PC-3 (cell line): Measurements from ENCODE around the gene KPNA4.

Experiments
- CTCF ChIP-seq: fragments of 300-600 bp; sonication (generic); conservative IDR thresholded peaks from 2 replicates; pipeline ENCODE4 v1.5.1; 2017; ENCODE audit warnings: antibody characterized with exemption, low read depth, mild to moderate bottlenecking, low read length
- EZH2 ChIP-seq: fragments of 300-600 bp; sonication (generic); IDR thresholded peaks from one replicate; pipeline ENCODE4 v1.6.1; 2017; ENCODE audit warnings: antibody characterized with exemption, mild to moderate bottlenecking, low read length; ENCODE audit not compliant: unreplicated experiment
- EZH2phosphoT487 ChIP-seq: fragments of 300-600 bp; sonication (generic); IDR thresholded peaks from 2 replicates; pipeline ENCODE4 v1.6.1; 2018; ENCODE audit warnings: mild to moderate bottlenecking, antibody characterized with exemption, low read length, borderline replicate concordance

- TF ChIP-seq CTCF (no peak), EZH2 (no peak), EZH2phosphoT487 (no peak)
These were observed 116.3 kb downstream of the KPNA4 start for GRCh38 chr3:160448845-160449635.
